SK-N-SH treated with all-trans-retinoic acid at 6 μM for 48 hours (cell line): Measurements from ENCODE around the gene FOSL1.

Experiments
- ISL1 ChIP-seq: fragments of 250-450 bp; sonication (Bioruptor Pico); IDR thresholded peaks from 2 replicates; pipeline ENCODE4 v2.1.2; 2022; ENCODE audit warnings: mild to moderate bottlenecking, moderate library complexity
- OSR1 ChIP-seq: fragments of 250-450 bp; sonication (Bioruptor Pico); IDR thresholded peaks from 2 replicates; pipeline ENCODE4 v1.8.0; 2022; ENCODE audit warnings: moderate library complexity, mild to moderate bottlenecking, inconsistent platforms
- PPARA ChIP-seq: fragments of 250-450 bp; sonication (Bioruptor Pico); IDR thresholded peaks from 2 replicates; pipeline ENCODE4 v1.5.0; 2020; ENCODE audit warnings: mild to moderate bottlenecking, borderline replicate concordance
- SNAI2 ChIP-seq: fragments of 250-450 bp; sonication (Bioruptor Pico); IDR thresholded peaks from 2 replicates; pipeline ENCODE4 v1.5.0; 2020; ENCODE audit warnings: mild to moderate bottlenecking, moderate library complexity
- TCF4 ChIP-seq: fragments of 250-450 bp; sonication (Bioruptor Pico); IDR thresholded peaks from 2 replicates; pipeline ENCODE4 v1.8.0; 2021; ENCODE audit warnings: mild to moderate bottlenecking, moderate library complexity, borderline replicate concordance
- TOX ChIP-seq: fragments of 250-450 bp; sonication (Bioruptor Pico); IDR thresholded peaks from 2 replicates; pipeline ENCODE4 v1.8.0; 2021; ENCODE audit warnings: mild to moderate bottlenecking, moderate library complexity, borderline replicate concordance
- ZFP30 ChIP-seq: fragments of 450-650 bp; formaldehyde crosslinking; IDR thresholded peaks from 2 replicates; pipeline ENCODE4 v1.5.0; 2022; ENCODE audit warnings: mild to moderate bottlenecking, moderate library complexity
- ZNF565 ChIP-seq: fragments of 450-650 bp; formaldehyde crosslinking; conservative IDR thresholded peaks from 2 replicates; pipeline ENCODE4 v1.5.0; 2020; ENCODE audit warnings: low read depth, mild to moderate bottlenecking, moderate library complexity
- ZNF70 ChIP-seq: fragments of 450-650 bp; formaldehyde crosslinking; IDR thresholded peaks from 2 replicates; pipeline ENCODE4 v1.5.0; 2020; ENCODE audit warnings: mild to moderate bottlenecking, moderate library complexity
- TF ChIP-seq, protein P1 (sequence below): fragments of 250-450 bp; sonication (Bioruptor Pico); IDR thresholded peaks from 2 replicates; pipeline ENCODE4 v1.5.1; 2021; ENCODE audit warnings: mild to moderate bottlenecking, moderate library complexity
- TF ChIP-seq, protein P2 (sequence below): fragments of 250-450 bp; sonication (Bioruptor Pico); IDR thresholded peaks from 2 replicates; pipeline ENCODE4 v1.8.0; 2021; ENCODE audit warnings: low read depth, mild to moderate bottlenecking, moderate library complexity, borderline replicate concordance
- TF ChIP-seq, protein P3 (sequence below): fragments of 250-450 bp; sonication (Bioruptor Pico); IDR thresholded peaks from 2 replicates; pipeline ENCODE4 v1.8.0; 2020; ENCODE audit warnings: mild to moderate bottlenecking, moderate library complexity, borderline replicate concordance
- TF ChIP-seq, protein P4 (sequence below): fragments of 250-450 bp; sonication (Bioruptor Pico); IDR thresholded peaks from 2 replicates; pipeline ENCODE4 v1.5.1; 2020; ENCODE audit warnings: low read depth, mild to moderate bottlenecking, moderate library complexity

DNA sequence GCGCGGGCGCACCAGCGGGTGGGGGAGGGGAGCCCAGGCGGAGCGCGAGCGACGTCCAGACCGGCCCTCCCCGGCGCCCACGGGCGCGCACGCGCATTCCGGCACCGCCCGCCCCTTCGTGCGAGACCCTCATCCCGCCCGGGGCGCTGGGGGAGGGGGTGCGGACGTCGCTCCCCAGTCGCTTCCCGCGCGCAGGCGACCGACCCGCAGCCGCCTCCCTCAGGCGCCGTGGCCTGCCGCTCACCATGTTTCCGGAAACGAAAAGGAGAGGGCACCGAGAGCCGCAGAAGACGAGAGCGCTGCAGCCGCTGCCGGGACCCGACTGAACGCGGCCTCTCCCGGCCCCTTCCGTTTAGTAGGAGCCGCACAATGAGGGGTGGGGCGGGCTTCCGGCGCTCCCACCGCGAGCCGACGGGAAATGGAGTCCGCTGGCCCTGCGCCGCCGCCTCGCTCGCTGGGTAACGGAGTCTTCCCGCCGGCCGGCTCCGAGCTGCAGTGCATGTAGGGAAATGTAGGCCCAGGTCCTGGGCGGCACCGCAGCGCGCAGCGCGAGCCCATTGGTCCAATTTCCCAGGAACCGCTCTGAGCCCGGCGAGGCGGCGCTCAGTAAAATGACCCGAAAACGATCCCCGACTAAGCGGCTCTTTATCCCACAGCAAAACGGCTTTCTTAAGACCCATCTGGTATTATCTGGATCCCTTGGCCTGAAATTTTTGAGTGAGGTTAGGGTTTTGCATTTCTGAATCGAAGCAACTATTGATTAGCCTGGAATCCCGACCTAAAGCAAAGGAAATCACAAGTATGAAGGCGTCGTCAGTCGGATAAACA lies 42.1 kb downstream of the FOSL1 start, which contains the start of gene CFL1:
- TF ChIP-seq, protein P1, sequence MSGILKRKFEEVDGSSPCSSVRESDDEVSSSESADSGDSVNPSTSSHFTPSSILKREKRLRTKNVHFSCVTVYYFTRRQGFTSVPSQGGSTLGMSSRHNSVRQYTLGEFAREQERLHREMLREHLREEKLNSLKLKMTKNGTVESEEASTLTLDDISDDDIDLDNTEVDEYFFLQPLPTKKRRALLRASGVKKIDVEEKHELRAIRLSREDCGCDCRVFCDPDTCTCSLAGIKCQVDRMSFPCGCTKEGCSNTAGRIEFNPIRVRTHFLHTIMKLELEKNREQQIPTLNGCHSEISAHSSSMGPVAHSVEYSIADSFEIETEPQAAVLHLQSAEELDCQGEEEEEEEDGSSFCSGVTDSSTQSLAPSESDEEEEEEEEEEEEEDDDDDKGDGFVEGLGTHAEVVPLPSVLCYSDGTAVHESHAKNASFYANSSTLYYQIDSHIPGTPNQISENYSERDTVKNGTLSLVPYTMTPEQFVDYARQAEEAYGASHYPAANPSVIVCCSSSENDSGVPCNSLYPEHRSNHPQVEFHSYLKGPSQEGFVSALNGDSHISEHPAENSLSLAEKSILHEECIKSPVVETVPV (CRISPR knock-in tag) = no peak
- TF ChIP-seq ISL1 (CRISPR knock-in tag) = no peak
- TF ChIP-seq, protein P2, sequence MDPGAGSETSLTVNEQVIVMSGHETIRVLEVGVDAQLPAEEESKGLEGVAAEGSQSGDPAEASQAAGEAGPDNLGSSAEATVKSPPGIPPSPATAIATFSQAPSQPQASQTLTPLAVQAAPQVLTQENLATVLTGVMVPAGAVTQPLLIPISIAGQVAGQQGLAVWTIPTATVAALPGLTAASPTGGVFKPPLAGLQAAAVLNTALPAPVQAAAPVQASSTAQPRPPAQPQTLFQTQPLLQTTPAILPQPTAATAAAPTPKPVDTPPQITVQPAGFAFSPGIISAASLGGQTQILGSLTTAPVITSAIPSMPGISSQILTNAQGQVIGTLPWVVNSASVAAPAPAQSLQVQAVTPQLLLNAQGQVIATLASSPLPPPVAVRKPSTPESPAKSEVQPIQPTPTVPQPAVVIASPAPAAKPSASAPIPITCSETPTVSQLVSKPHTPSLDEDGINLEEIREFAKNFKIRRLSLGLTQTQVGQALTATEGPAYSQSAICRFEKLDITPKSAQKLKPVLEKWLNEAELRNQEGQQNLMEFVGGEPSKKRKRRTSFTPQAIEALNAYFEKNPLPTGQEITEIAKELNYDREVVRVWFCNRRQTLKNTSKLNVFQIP = no peak
- no peak for TF ChIP-seq TCF4
- no peak for TF ChIP-seq TOX (CRISPR knock-in tag)
- no peak for TF ChIP-seq OSR1 (CRISPR knock-in tag)
- TF ChIP-seq SNAI2 (CRISPR knock-in tag) = no peak
- peak; percentile 65; the same call in 1 of the 2 replicates for TF ChIP-seq ZNF70 (CRISPR knock-in tag)
- TF ChIP-seq PPARA (CRISPR knock-in tag) = no peak
- TF ChIP-seq, protein P3, sequence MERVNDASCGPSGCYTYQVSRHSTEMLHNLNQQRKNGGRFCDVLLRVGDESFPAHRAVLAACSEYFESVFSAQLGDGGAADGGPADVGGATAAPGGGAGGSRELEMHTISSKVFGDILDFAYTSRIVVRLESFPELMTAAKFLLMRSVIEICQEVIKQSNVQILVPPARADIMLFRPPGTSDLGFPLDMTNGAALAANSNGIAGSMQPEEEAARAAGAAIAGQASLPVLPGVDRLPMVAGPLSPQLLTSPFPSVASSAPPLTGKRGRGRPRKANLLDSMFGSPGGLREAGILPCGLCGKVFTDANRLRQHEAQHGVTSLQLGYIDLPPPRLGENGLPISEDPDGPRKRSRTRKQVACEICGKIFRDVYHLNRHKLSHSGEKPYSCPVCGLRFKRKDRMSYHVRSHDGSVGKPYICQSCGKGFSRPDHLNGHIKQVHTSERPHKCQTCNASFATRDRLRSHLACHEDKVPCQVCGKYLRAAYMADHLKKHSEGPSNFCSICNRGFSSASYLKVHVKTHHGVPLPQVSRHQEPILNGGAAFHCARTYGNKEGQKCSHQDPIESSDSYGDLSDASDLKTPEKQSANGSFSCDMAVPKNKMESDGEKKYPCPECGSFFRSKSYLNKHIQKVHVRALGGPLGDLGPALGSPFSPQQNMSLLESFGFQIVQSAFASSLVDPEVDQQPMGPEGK (CRISPR knock-in tag) = no peak
- no peak for TF ChIP-seq ZFP30 (CRISPR knock-in tag)
- TF ChIP-seq, protein P4, sequence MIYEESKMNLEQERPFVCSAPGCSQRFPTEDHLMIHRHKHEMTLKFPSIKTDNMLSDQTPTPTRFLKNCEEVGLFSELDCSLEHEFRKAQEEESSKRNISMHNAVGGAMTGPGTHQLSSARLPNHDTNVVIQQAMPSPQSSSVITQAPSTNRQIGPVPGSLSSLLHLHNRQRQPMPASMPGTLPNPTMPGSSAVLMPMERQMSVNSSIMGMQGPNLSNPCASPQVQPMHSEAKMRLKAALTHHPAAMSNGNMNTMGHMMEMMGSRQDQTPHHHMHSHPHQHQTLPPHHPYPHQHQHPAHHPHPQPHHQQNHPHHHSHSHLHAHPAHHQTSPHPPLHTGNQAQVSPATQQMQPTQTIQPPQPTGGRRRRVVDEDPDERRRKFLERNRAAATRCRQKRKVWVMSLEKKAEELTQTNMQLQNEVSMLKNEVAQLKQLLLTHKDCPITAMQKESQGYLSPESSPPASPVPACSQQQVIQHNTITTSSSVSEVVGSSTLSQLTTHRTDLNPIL = no peak
- TF ChIP-seq ZNF565 (CRISPR knock-in tag) = no peak
